LoVo (cell line): ENCODE measurements around the gene B3GALT6.

ENCODE experiments used
- DNase-seq: peaks from one replicate; pipeline ENCODE4 v3.0.0-alpha.2; 2016; ENCODE audit warnings: low spot score

Gene B3GALT6

DNA sequence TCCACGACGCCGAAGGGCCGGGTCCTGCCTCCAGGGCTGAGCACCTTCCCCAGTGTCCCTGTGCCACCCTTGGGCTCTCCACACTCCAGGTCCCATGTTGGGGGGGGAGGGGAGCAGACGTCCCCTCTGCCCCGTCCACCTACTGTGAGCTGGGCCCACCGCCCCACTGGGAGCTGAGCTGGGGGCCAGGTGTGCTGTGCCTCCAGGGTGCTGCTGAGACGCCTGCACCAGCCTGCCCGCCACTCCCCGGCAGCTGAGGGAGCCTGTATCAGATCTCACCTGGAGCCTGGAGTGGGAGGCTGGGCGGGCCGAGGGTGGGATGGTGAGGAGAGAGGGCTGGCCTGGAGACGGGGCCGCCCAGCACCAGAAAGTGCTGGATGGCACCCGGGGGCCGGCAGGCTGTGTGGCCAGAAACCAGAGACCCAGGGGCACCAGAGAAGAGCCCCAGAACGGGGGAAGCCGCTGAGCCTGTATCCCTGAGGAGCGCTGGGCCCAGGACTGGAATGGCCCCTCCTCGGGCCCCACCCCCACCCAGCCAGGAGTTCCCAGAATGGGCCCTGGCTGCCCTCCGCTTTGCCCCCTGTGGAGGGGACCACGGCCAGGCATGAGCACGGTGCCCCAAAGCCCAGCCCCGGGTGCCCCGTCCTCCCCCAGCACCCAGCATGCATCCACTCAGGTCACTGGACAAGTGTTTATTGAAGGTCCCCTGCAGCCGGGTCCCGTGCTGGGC, 29.0 kb upstream of the B3GALT6 start:
- no peak for DNase-seq

DNA sequence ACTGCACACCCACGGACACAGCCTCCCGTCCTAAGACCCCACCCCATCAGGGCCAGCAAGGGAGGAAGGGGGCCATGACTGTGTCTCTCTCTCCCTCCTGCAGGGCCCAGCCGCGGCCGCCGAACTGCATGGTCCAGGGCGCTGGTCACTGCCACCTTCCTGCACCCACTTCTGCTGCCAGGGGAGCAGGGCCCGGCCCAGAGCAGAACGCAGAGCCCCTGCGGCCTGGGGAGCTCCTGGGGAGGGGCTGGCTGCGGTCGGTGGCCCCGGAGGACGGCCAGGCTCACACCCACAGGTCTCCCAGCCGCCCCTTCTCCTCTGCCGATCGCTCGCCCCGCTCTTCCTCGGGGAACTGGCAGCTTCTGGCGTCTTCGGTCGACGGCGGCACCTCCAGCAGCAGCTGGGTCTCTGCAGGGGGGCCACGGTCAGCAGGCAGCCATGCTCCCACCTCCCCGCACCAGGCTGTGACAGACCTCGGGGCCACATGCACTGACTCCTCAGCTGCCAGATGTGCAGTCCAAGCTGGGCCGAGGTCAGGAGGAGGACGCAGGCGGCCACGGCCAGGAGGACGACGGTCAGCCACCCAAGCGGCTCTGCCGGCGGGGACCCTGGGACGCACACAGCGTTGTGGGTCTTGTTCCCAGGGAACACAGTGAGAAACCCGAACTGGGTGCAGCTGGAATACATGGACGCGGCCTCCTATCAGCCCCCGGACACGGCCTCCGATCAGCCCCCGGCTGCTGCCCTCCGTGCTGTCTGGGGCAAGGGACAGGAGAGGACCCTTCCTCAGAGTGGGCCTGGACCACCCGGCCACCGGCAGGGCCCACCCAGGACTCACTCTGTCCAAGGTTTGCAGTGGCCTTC, 28.2 kb upstream of the B3GALT6 start:
- DNase-seq = no peak

DNA sequence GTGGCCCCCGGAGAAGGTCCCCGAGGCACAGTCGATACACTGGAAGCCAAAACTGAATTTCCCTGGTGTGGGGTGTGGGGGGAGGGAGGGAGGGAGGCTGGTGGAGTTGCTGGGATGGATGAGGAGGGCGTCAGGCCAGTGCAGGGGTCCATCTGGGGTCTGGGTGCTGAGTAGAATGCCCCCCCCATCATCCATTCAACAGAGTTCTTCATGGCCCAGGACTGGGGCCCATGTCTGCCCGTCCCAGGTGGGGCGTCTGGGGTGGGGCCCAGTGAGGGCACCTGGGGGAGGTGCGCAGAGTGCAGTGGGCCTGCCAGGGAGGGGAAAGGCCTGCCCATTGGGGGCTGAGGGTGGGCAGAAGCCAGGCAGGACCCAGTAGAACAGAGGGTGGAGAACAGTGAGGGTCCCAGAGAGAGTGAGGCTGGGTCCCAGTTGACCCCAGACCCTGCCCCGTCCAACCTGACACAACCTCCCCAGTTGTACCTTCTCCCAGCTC, 27.6 kb upstream of the B3GALT6 start:
- no peak for DNase-seq

DNA sequence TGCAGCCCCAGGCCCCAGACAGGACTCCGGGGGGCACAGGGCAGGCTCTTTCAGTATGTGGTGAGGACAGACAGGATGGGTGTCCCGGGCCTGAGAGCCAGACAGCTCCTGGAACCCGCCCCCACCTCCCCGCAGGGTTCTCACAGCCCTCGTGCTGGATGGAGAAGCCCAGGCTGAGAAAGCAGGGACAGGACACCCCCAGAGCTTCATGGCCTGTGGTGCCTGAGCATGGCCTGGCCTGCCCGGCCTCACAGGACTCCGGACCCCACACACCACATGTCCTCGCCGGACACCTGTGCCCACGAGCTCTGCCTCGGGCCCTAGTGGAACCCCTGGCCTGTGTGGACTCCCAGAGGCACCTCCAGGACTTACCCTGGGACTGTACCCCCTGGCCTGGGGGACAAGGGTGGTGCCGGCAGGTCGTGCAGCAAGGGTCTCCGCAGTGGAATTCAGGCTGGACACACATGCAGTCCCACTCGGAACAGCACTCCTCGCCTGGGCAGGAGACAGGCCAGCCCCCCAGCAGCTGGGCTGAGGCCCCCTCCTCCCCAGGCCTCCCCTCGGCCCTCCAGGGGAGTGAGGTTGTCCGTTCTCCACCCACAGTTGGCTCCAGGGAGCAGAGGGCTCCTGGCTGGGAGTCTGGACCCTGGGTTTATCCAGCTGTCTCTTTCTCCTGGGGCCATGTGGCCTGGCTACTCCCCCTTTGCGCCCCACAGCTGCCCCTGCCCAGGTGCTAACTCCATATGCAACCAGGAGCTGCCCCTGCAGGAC, 26.9 kb upstream of the B3GALT6 start:
- no peak for DNase-seq

DNA sequence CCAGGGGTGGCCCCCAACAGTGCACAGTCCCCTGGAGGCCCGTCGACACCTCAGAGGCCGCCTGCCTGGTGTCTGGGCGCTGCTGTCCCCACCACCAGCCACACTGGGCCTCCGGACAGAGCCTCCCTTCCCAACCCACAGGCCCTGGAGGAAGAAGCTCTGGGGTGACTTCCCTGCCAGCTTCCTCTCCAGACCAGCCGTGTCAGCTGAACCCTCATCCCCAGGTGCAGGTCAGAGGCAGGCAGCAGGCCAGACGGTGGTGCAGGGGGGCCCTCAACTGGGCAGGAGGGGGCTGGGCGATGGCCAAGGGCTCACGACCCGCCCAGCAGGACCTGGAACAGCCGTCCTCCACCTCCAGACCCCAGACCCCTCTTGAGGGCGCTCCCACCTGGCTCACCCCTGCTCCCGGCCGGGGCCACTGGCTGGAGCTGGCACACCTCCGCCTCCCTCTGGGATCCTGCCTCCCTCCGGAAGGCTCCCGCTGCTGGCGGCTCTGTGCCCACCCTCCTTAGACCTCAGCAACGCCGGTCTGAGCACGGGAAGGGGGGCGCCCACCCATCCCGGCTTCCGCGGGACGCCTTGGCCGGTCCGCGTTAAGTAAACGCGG, 26.2 kb upstream of the B3GALT6 start:
- DNase-seq = no peak

DNA sequence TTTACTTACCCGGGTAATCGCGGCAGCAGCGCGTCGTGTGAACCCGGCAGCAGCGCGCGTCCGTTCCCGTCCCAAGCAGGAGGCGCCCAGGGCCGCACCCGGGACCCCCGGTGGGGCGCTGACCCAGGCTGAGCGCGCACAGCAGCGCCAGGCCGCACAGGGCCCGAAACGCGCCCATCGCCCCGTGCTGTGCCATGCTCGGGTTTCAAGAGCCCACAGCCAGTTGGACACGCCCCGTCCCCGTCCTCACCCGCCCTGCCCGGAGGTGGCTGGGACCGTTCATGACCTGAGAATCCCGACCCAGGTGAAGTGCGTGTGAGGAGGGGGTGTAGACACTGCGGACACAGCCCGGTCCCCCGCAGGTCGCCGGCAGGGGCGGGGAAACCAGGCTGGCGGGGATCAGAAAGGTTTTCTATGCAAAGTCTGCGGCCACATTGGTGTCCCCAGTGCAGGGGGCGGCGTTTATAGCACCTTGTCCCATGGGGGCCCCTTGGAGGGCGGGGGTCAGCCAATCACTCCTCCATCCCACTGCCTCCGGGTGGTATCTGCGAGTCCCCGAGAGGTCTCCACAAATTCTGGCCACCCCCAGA, 25.6 kb upstream of the B3GALT6 start, which contains the start of gene TNFRSF18:
TSS of gene TNFRSF18 (minus strand) at position 217 of the 590 bp plus-strand sequence. CDS start at position 196, 21 bp downstream.
- DNase-seq = no peak

DNA sequence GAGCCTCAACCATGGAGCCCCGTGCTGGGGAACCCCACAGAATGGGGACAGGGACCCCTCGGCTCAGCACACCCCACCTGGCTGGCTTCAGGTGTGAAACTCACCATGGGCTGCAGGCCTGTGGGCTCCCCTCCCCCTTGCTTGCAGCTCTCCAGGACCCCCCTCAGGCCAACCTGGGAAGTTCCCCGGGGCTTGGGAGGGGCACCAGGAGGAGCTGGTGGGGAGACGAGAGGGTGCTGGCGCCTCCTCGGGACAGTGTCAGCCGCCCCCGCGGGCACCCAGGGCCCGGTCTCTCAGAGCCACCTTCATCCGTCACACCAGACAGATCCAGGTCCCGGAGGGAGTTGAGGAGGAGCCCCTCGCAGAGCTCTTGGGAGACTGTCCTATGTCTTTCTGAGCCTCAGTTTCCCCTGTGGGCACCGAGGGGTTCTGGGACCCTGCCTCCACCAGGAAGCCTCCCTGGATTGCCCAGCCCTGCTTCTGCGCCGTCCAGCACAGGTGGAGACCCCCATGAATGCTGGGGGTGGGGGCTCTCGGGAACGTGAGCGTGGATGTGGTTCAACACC, 25.0 kb upstream of the B3GALT6 start:
- no peak for DNase-seq

DNA sequence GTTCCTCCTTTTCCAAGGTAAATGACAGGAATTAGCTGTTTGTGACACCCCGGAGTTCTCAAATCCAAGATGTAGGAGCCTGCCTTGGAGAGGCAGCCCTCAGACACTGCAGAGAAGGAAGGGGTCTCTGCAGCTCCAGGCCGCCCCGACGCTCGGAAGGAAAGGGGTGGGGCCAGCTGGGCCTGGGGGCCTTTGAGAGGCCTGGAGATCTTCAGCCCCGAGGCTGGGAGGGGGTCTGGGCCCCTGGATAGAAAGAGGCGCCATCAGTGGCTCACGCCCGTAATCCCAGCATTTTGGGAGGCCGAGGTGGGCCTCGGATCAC, 24.5 kb upstream of the B3GALT6 start:
- no peak for DNase-seq

DNA sequence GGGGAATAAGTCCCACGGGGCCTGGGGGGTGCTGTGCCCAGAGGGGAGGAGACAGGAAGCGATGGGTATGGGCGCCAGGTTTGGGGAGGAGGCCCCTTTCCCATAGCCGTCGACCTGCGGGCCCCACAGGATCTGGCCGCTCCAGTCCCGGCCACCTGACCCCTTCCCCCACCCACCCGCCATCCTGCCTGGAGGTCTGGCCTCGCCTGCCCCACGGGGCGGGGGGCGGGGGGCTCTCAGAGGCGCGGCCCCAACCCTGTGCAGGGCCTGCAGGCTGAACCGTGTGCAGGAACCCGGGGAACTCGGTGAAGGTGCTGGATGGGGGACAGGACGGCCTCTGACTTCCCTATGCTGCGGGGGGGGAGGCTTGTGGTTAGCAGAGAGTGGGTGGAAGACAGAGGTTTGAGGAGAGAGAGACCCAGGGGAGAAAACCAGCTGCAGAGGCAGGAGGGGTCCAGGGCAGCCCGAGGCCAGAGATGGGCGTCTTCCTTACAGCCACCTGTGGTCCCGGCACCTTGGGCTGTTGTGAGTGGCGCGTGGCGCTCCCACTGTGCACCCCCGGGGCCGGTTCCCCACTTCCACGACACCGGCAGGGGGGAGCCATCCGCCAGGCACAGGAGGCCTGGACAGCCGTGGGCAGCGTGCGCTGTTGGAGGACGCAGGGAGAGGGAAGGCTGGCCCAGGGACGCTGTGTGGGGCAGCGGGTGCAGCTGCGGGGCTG, 23.2 kb upstream of the B3GALT6 start:
- no peak for DNase-seq

DNA sequence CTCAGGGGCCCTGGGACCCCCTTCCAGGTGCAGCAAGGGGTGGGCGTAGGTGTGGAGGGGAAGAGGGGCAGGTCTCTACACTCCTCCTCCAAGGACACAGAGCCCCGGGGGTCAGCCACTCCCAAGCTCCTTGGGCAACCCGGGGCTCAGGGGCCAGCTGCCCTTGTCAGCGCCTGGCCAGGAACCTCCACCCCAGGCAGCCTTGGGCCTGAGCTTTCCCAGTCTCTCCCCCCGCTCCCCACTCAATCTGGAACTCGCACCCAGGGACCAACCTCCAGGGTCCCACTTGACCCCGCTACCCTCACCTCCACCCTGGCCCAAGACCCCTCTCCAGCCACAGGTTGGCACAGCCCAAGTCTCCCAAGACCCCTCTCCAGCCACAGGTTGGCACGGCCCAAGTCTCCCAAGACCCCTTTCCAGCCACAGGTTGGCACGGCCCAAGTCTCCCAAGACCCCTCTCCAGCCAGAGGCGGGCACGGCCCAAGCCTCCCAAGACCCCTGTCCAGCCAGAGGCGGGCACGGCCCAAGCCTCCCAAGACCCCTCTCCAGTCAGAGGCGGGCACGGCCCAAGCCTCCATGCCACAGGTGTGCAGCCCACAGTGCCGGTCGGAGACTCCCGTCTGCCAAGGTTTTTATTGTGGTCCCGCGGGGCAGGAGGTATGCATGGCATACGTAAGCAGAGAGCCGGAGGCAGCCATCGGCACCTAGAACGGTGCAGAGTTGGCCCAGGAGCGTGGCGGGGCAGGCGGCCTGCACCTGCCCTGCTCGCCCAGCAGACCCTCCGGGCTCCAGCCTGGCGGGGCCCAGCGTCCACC, 21.1 kb upstream of the B3GALT6 start:
- DNase-seq = no peak

DNA sequence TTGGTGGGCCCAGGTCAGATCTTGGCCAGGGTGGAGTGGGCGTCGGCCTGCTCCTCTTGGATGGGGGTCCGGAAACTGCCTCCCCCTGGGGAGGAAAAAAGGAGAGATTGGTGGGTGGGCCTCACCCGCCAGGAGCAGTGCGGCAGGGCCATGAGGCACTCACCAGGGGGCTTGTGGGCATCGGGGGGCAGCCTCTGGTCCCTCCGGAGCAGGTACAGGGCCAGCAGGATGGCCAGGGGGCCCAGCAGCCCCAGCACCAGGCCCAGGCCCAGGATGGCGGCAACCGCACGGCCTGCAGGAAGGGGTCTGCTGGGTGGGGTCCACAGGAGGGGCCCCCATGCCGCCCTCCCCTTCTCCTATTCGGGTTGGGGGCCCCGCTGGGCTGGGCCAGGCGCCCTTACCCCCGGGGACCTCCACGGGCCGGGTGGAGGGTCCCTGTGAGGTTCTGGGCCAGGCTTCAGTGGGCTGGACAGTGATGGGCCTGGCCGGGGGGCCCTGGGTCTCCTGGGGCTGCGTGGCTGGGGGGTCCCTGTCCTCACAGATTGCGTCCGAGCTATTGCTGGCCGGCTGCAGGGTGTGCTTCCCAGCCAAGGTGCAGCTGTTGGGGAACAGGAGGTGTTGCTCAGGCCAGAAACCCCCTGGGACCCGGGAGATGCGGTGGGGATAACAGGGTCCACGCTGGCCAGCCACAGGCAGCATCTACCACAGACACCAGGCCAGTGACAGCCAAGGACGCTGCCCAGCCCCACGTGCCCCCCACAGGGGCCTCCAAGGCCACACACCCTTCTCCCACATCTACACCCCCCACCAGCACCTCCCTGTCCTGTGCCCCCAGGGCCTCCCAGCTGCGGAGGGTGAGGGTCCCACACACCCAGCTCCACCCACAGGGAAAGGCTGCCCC, 20.2 kb upstream of the B3GALT6 start:
- no peak for DNase-seq

DNA sequence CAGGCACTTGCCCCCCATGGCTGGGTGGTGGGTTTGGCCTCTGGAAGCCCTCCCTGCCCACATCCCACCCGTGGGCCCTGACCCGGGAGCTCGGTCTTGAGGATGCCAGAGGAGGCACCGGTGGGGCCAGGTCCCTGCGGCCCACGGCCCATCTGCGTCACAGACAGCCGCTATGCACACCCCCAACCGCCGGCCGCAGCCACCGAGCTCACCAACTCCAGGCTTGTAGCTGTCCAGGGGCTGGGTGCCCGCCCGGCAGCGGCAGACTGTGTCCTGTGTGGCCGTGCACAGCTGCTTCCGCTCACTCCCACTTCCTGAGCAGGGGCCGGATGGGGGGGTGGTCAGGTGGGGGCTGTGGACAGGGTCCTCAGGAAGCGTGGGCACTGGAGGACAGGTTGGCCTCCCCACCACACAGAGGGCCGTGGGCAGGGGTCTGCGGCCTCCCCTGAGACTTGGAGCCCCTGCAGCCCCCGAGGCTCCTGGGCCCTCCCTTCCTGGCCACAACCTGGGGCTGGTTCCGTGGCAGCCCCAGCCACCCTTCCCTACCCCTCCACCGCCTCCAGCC, 19.2 kb upstream of the B3GALT6 start:
- DNase-seq = no peak

DNA sequence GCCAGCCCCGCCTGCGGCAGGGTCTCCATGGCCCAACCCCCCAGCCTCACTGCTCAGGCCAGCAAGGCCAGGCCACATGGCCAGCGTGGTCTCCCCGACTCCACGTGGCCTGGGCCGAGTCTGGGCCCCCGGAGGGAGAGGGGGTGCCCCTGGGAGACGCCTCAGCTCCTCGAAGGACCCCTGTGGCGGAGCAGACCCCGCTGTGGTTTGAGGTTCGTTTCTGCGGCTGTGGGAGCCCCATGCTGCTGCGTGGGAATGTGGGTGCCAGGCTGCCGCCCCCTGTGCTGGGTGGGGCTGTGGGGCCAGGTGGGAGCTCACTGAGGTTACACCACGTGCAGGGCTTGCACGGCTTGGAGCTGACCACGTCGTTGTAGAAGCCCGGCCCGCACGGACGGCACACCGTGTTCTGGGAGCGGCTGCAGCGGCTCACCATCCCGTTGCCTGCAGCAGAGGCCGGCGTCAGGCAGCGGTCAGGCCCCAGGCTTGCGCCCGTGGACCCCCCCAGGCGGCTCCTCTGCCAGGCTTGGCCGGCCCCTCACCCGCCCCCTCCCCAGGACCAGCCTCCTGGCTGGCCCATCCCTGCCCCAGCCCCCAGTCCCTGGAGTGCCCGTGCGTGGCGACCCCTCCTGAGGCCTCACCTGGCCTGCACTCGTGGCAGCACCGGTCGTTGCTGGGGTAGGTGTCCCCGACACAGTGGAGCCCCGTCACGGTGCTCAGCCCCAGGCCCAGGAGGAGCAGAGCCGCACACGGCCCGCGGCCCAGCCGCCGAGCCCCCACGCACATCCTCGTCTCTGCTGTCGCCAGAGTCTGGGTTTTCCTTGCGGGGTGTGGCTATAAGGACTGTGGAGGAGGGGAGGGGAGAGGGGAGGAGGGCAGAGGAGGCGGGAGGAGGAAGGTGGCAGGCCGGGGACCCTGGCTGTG, 18.4 kb upstream of the B3GALT6 start, which contains the start of gene TNFRSF4:
TSS of gene TNFRSF4 (minus strand) at position 809 of the 921 bp plus-strand sequence. CDS start at position 783, 26 bp downstream.
- no peak for DNase-seq

DNA sequence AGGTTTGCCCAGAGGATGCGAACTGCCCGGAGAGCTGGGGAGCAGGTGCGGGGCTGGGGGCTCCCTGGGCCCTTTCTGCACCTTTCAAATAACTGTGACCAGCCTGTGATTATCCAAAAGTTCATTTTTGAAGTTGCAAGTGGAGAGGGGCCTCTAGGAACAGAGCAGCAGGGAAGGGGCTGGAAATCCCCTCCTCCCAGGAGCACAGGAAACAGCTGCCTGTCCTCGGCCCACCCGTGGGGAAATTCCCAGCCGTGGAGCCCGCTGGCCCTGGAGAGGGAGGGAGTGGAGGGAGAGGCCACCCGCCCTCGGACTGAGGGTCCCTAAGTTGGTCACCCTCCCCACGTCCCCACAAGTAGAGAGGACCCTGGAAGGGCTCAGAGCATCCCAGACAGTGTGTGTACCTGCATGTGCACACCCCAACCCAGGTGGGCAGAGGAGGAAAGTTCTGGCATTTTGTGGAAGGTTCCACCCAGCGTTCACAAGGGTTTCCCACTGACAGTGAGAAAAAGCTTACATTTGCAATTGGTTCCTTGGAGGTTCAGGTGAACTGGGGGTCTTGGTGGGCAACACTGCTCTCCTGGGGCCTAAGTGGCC, 16.9 kb upstream of the B3GALT6 start:
- no peak for DNase-seq

DNA sequence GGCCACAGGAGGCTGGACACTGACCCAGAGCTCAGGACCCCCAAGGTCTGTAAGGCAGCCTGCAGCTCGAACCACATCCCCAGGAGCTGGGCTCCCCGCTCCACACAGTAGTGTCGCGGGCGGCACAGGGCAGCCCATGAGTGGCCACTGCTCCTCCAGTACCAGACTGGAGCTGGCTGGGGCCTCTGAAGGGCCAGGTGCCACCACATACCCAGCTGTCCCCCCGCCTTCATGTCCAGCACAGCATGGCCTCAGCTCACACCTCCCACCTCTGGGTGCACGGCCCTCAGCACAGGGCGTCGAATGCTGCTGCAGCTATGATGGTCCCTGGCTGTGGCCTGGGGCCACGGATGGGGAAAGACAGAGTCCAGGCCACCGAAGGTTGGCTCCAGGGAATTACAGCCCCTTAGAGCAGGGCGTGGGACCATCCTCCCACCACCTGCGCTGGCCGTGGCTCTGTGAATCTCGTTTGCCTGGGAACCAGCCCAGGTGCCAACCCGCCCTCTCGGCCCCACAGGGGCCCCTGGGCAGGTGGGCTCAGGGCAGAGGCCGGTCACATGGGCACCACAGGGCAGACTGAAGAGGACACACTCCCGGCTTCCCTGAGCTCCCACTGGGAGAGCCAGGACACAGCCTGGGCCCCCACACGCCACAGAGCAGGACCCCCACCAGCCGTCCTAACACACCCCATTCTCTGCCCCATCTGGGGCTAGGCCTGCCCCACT, 16.0 kb upstream of the B3GALT6 start:
- no peak for DNase-seq
